Measurements from ENCODE around the gene PGAM5. TPM values are rescaled to one million over a fixed set of nuclear protein-coding genes. Genes with fewer than 3 reads are reported as not detected.
A peak's percentile ranks its signal among the peaks of the same experiment; 100 is the strongest.

PGAM5 gene
- total and polyA plus RNA-seq, 2 of the 13 experiments (the other 11 are each of a cell fraction or from before 2014, with no cell fraction given): 18.0 to 77.9 TPM

DNA sequence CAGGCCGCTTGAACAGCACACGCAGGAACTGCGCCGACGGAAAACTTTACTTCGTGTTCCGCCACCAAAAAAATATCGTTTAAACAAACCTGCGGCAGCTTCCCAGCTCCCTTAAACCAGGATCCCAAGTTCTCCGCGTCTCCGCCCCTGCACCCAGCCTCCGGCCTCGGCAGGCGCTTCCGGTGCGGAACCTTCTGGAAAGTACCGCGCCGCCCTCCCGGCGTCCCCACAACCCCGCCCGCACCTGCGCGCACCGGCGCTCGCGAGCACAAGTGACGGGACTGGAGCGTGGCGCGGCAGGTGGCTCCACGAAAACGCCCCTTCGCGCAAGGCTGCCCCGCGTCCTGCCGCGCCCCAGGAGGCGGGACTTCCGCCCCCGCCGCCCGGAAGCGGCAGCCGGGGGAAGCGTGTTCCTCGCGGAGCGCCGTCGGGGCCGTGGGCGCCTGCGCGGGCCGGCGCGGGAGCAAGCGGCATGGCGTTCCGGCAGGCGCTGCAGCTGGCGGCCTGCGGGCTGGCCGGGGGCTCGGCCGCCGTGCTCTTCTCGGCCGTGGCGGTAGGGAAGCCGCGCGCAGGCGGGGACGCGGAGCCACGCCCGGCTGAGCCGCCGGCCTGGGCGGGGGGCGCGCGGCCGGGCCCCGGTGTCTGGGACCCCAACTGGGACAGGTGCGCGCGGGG is at the start of gene PGAM5 (continued):
- TF ChIP-seq KDM5A (IDR thresholded peaks at IDR 0.05; ENCODE audit: borderline replicate concordance, low read length) (peak; percentile 63; the same call in 1 of the 2 replicates), ZSCAN12 (CRISPR knock-in tag; IDR thresholded peaks at IDR 0.05) (no peak), MXI1 (IDR thresholded peaks at IDR 0.05; ENCODE audit: borderline replicate concordance, low read depth, low read length) (peak; percentile 96; the same call in 1 of the 3 replicates), BCL6 (CRISPR knock-in tag; IDR thresholded peaks at IDR 0.05) (0 out of 2 replicates have a peak, but pooled peaks have one; percentile 40), ZNF577 (CRISPR knock-in tag; IDR thresholded peaks at IDR 0.05; ENCODE audit: borderline replicate concordance, low read depth) (no peak), ZC3H4 (CRISPR knock-in tag; IDR thresholded peaks at IDR 0.05; ENCODE audit: borderline replicate concordance) (no peak), FOXP4 (CRISPR knock-in tag; IDR thresholded peaks at IDR 0.05) (0 out of 2 replicates have a peak, but pooled peaks have one; percentile 14), ZZZ3 (CRISPR knock-in tag; IDR thresholded peaks at IDR 0.05; ENCODE audit: borderline replicate concordance) (no peak)
- TF ChIP-seq, protein P1, sequence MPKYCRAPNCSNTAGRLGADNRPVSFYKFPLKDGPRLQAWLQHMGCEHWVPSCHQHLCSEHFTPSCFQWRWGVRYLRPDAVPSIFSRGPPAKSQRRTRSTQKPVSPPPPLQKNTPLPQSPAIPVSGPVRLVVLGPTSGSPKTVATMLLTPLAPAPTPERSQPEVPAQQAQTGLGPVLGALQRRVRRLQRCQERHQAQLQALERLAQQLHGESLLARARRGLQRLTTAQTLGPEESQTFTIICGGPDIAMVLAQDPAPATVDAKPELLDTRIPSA (CRISPR knock-in tag; IDR thresholded peaks at IDR 0.05; ENCODE audit: borderline replicate concordance): 0 out of 2 replicates have a peak, but pooled peaks have one; percentile 27
- TF ChIP-seq, protein P2, sequence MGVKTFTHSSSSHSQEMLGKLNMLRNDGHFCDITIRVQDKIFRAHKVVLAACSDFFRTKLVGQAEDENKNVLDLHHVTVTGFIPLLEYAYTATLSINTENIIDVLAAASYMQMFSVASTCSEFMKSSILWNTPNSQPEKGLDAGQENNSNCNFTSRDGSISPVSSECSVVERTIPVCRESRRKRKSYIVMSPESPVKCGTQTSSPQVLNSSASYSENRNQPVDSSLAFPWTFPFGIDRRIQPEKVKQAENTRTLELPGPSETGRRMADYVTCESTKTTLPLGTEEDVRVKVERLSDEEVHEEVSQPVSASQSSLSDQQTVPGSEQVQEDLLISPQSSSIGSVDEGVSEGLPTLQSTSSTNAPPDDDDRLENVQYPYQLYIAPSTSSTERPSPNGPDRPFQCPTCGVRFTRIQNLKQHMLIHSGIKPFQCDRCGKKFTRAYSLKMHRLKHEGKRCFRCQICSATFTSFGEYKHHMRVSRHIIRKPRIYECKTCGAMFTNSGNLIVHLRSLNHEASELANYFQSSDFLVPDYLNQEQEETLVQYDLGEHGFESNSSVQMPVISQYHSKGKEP (CRISPR knock-in tag; IDR thresholded peaks at IDR 0.05): peak; percentile 83; the same call in 1 of the 2 replicates
- TF ChIP-seq, protein P3, sequence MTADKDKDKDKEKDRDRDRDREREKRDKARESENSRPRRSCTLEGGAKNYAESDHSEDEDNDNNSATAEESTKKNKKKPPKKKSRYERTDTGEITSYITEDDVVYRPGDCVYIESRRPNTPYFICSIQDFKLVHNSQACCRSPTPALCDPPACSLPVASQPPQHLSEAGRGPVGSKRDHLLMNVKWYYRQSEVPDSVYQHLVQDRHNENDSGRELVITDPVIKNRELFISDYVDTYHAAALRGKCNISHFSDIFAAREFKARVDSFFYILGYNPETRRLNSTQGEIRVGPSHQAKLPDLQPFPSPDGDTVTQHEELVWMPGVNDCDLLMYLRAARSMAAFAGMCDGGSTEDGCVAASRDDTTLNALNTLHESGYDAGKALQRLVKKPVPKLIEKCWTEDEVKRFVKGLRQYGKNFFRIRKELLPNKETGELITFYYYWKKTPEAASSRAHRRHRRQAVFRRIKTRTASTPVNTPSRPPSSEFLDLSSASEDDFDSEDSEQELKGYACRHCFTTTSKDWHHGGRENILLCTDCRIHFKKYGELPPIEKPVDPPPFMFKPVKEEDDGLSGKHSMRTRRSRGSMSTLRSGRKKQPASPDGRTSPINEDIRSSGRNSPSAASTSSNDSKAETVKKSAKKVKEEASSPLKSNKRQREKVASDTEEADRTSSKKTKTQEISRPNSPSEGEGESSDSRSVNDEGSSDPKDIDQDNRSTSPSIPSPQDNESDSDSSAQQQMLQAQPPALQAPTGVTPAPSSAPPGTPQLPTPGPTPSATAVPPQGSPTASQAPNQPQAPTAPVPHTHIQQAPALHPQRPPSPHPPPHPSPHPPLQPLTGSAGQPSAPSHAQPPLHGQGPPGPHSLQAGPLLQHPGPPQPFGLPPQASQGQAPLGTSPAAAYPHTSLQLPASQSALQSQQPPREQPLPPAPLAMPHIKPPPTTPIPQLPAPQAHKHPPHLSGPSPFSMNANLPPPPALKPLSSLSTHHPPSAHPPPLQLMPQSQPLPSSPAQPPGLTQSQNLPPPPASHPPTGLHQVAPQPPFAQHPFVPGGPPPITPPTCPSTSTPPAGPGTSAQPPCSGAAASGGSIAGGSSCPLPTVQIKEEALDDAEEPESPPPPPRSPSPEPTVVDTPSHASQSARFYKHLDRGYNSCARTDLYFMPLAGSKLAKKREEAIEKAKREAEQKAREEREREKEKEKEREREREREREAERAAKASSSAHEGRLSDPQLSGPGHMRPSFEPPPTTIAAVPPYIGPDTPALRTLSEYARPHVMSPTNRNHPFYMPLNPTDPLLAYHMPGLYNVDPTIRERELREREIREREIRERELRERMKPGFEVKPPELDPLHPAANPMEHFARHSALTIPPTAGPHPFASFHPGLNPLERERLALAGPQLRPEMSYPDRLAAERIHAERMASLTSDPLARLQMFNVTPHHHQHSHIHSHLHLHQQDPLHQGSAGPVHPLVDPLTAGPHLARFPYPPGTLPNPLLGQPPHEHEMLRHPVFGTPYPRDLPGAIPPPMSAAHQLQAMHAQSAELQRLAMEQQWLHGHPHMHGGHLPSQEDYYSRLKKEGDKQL (CRISPR knock-in tag; IDR thresholded peaks at IDR 0.05; ENCODE audit: low read depth): 0 out of 2 replicates have a peak, but pooled peaks have one; percentile 65
- TF ChIP-seq, protein P4, sequence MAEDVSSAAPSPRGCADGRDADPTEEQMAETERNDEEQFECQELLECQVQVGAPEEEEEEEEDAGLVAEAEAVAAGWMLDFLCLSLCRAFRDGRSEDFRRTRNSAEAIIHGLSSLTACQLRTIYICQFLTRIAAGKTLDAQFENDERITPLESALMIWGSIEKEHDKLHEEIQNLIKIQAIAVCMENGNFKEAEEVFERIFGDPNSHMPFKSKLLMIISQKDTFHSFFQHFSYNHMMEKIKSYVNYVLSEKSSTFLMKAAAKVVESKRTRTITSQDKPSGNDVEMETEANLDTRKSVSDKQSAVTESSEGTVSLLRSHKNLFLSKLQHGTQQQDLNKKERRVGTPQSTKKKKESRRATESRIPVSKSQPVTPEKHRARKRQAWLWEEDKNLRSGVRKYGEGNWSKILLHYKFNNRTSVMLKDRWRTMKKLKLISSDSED (CRISPR knock-in tag; IDR thresholded peaks at IDR 0.05): no peak
- TF ChIP-seq, protein P5, sequence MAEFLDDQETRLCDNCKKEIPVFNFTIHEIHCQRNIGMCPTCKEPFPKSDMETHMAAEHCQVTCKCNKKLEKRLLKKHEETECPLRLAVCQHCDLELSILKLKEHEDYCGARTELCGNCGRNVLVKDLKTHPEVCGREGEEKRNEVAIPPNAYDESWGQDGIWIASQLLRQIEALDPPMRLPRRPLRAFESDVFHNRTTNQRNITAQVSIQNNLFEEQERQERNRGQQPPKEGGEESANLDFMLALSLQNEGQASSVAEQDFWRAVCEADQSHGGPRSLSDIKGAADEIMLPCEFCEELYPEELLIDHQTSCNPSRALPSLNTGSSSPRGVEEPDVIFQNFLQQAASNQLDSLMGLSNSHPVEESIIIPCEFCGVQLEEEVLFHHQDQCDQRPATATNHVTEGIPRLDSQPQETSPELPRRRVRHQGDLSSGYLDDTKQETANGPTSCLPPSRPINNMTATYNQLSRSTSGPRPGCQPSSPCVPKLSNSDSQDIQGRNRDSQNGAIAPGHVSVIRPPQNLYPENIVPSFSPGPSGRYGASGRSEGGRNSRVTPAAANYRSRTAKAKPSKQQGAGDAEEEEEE (CRISPR knock-in tag; IDR thresholded peaks at IDR 0.05; ENCODE audit: borderline replicate concordance): no peak
